Tibial artery (tissue), 4 donors: ENCODE results near the gene HOPX.
A peak's percentile ranks its signal among the peaks of the same experiment; 100 is the strongest.
"Not testable (repeated sequence)": the region's sequence is repeated elsewhere in the genome, so short reads cannot be mapped to it uniquely, and the experiment has no call there.

ENCODE experiments used
- DNase-seq, 2 donors: peaks; one replicate each; pipeline ENCODE4 v3.0.0-alpha.2; 2019
- H3K27ac ChIP-seq, 2 donors: fragments of 200-600 bp; sonication (generic) in 1 of 2; 1 replicate in 1 of 2; 2 replicates in 1 of 2; pipeline ENCODE4 v1.5.1; 2018 to 2019; ENCODE audit warnings: mild to moderate bottlenecking in 1 of 2
- H3K27me3 ChIP-seq, 2 donors: fragments of 200-600 bp; sonication (generic) in 1 of 2; one replicate each; pipeline versions ENCODE4 v1.5.1 to v1.6.0; 2016 to 2019
- H3K36me3 ChIP-seq, 3 donors: fragments of 200-600 bp; sonication (generic) in 2 of 3; one replicate each; pipeline ENCODE4 v1.5.1; 2016 to 2019; ENCODE audit warnings: mild to moderate bottlenecking in 2 of 3
- H3K4me1 ChIP-seq, 4 donors: fragments of 200-600 bp; sonication (generic) in 2 of 4; 1 replicate in 3 of 4; 2 replicates in 1 of 4; pipeline ENCODE4 v1.5.1; 2016 to 2019
- H3K4me3 ChIP-seq, 2 donors: fragments of 200-600 bp; sonication (generic) in 1 of 2; 1 replicate in 1 of 2; 2 replicates in 1 of 2; pipeline ENCODE4 v1.5.1; 2018 to 2019; ENCODE audit warnings: mild to moderate bottlenecking in 2 of 2
- H3K9me3 ChIP-seq, 3 donors: fragments of 200-600 bp; sonication (generic) in 1 of 3; one replicate each; pipeline ENCODE4 v1.5.1; 2016 to 2019
- CTCF ChIP-seq, 2 experiments: fragments of 200-600 bp in 1 of 2; fragments of 450-650 bp in 1 of 2; IDR thresholded peaks; one replicate each; pipeline ENCODE4 v1.5.1; 2017 to 2019; ENCODE audit warnings: antibody characterized with exemption in 2 of 2, mild to moderate bottlenecking in 1 of 2, moderate library complexity in 1 of 2
- intact Hi-C: fragments of 100-400 bp; cut with DNase I; formaldehyde crosslinking; loops from one replicate; pipeline ENCODE4 v1.15.0; 2023; ENCODE audit warnings: low total_unique reads

Gene HOPX

DNA sequence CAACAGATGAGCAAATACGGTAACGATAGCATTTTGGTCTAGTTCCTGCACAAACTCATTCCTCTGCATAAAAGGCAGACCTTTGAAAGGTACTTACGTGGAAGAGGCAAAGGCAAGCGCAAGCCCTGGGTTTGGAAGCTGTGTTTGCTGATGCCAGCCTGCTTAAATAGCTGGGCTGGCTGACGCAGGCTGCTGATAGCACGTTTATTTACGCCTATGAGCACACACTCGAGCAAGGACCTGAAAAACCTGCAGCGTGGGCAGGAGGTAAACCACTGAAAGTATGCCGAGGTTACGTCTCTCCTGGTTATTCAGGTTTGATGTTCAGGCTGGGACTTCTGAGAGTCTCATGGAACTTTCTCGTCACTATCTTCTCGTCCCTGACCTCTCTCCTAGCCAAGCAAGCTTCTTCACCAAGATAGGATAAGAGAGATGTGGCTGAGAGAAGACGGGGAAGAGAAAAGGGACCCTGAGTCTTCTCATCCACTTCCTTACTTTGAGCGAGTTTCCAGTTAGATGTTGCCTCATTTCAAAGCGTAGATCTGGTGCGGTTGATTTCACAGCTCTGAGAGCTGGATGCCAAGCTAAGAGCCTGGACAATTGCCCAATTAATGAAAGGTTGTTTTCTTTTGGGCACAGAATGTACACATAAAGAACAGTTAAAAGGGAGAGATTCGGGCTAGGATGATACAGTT lies at the start of gene HOPX:
Gene HOPX, minus strand, starts transcription at position 139 of the 695 bp plus-strand sequence. CDS start 23,480 bp downstream, outside the sequence.
- TF ChIP-seq CTCF (IDR thresholded peaks at IDR 0.05): no peak
- DNase-seq: no peak
- H3K4me3 ChIP-seq: no peak within 1 kb of the TSS

GRCh38 chr4:56730097-56730496 lies 49.0 kb upstream of the HOPX start:
- intact Hi-C loops: no loop called here
- Histone ChIP-seq H3K27ac (no peak overlapping the region), H3K9me3 (no peaks in the 10 kb centered on the region), H3K36me3 (no peaks in the 10 kb centered on the region), H3K27me3 (no peaks in the 10 kb centered on the region), H3K4me3 (no peak overlapping the region), H3K4me1 (peaks cover 0 to 5% (median 0%) of the 10 kb centered on the region in 4 donors)
- no peak for TF ChIP-seq CTCF (IDR thresholded peaks at IDR 0.05)
- DNase-seq: no peak

More for the DNA sequence above, at the start of gene HOPX:
- no peaks in the 10 kb centered on the region for H3K9me3 ChIP-seq
- H3K4me1 ChIP-seq: no peaks in the 10 kb centered on the region
- intact Hi-C loops: no loop called here
- peaks cover 0 to 9% of the 10 kb centered on the region in 2 donors for H3K27me3 ChIP-seq
- no peaks in the 10 kb centered on the region for H3K36me3 ChIP-seq
- H3K27ac ChIP-seq: no peak within 1 kb of the TSS

DNA sequence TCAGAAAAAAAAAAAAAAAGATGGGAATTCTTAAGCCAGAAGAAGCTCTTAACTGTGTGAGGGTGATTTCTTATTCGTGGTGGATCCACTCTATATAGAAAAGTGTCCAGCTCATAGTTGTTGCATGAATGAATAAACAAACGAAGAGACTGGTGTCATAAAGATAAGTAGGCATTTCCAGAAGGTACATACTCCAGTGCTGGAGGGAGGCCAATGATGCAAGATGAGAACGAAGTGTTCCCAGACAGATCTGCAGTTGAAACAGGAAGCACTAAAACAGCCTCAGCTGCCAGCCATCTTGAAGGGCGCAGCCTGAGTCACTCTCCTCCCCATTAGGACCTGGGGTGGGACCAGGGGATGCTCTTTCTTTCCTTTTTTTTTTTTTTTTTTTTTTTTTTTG lies 47.4 kb upstream of the HOPX start:
- intact Hi-C loops: no loop called here
- Histone ChIP-seq H3K27me3 (no peaks in the 10 kb centered on the region), H3K27ac (no peak overlapping the region), H3K4me3 (no peak overlapping the region), H3K36me3 (no peaks in the 10 kb centered on the region), H3K4me1 (peaks cover 0 to 5% (median 0%) of the 10 kb centered on the region in 4 donors), H3K9me3 (no peaks in the 10 kb centered on the region)
- TF ChIP-seq CTCF (IDR thresholded peaks at IDR 0.05): no peak
- peak; percentile 71 to 73 for DNase-seq

GRCh38 chr4:56727150-56727549 lies 46.1 kb upstream of the HOPX start:
- Histone ChIP-seq H3K36me3 (no peaks in the 10 kb centered on the region), H3K4me3 (no peak overlapping the region), H3K9me3 (no peaks in the 10 kb centered on the region), H3K4me1 (peaks cover 0 to 5% (median 0%) of the 10 kb centered on the region in 4 donors), H3K27me3 (no peaks in the 10 kb centered on the region), H3K27ac (no peak overlapping the region)
- intact Hi-C loops: no loop called here
- no peak for DNase-seq
- no peak for TF ChIP-seq CTCF (IDR thresholded peaks at IDR 0.05)

DNA sequence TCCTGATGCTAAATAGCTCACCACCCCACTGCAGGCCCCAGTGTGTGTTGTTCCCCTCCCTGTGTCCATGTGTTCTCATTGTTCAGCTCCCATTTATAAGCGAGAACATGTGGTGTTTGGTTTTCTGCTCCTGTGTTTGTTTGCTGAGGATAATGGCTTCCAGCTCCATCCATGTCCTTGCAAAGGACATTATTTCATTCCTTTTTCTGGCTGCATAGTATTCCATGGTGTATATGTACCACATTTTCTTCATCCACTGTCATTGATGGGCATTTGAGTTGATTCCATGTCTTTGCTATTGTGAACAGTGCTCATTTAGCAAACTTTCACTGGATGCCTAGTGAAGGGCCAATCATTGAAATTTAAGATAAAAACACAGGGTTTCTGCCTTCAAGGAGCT lies 45.5 kb upstream of the HOPX start:
- H3K4me1 ChIP-seq, H3K36me3 ChIP-seq, H3K27me3 ChIP-seq, H3K9me3 ChIP-seq, DNase-seq, H3K27ac ChIP-seq, H3K4me3 ChIP-seq, intact Hi-C loops: not testable (repeated sequence)

GRCh38 chr4:56723659-56724230 lies 42.6 kb upstream of the HOPX start:
- no peak for TF ChIP-seq CTCF (IDR thresholded peaks at IDR 0.05)
- DNase-seq: no peak
- H3K4me1 ChIP-seq: peaks cover 0 to 5% (median 0%) of the 10 kb centered on the region in 4 donors
- H3K9me3 ChIP-seq: no peaks in the 10 kb centered on the region
- H3K4me3 ChIP-seq: no peak overlapping the region
- no peak overlapping the region for H3K27ac ChIP-seq
- intact Hi-C loops: no loop called here
- no peaks in the 10 kb centered on the region for H3K36me3 ChIP-seq
- no peaks in the 10 kb centered on the region for H3K27me3 ChIP-seq
